ENCODE results near the gene PLCH1. TPM values are rescaled to one million over a fixed set of nuclear protein-coding genes. Genes with fewer than 3 reads are reported as not detected.

Gene PLCH1
- total RNA-seq, 2 donors from 2014 or later = 0.05 to 0.23 TPM

DNA sequence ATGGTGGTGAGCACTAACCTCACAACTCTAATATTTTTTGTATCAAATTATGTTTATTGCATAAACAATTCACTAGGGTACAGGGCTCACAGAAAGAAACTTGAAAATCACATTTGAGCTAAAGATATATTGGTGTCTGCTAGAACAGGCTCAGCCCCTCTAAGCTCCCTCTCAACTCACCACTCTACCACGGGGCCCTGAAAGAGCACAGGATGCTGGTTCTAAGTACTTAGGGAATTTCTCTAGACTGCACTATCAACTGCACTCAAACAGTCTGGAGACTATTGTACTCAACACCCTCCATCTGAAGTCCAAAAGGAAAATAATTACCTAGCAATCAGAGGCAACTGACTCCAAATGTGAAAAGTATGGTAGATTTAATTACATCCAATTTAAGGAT lies 352.7 kb downstream of the PLCH1 start:
- ATAC-seq = no peak
- Mint-ChIP-seq H3K27ac (no peak overlapping the region), H3K9me3 (peaks cover 0 to 7% of the 10 kb centered on the region in 2 donors), H3K36me3 (no peaks in the 10 kb centered on the region)
- DNase-seq (ENCODE audit: low spot score in 2 of 2) = no peak

GRCh38 chr3:155391551-155391958 lies 353.3 kb downstream of the PLCH1 start:
- H3K9me3 Mint-ChIP-seq = peaks cover 0 to 7% of the 10 kb centered on the region in 2 donors
- H3K27ac Mint-ChIP-seq = no peak overlapping the region
- DNase-seq (ENCODE audit: low spot score in 2 of 2) = no peak
- H3K36me3 Mint-ChIP-seq = no peaks in the 10 kb centered on the region
- no peak for ATAC-seq

DNA sequence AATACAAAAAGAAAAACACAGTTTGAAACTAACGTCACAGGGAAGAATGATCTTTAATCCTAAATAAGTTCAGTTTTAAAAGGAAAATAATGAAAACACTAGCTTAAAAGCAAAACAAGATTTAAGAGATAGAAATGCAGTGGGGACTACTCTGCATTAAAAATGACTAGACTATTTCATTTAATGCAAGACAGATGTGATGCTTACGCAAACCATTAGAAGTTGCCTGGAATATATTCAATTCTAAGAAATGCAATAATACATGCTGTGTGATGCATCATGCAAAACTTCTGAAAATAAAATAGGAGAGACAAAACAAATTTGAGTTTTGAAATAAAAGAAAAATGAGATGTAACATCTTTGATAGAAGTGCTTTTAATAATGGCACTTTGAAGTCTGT lies 353.8 kb downstream of the PLCH1 start:
- DNase-seq (ENCODE audit: low spot score in 2 of 2) (no peak), ATAC-seq (no peak)
- no peaks in the 10 kb centered on the region for H3K36me3 Mint-ChIP-seq
- peaks cover 0 to 7% of the 10 kb centered on the region in 2 donors for H3K9me3 Mint-ChIP-seq
- H3K27ac Mint-ChIP-seq = no peak overlapping the region

DNA sequence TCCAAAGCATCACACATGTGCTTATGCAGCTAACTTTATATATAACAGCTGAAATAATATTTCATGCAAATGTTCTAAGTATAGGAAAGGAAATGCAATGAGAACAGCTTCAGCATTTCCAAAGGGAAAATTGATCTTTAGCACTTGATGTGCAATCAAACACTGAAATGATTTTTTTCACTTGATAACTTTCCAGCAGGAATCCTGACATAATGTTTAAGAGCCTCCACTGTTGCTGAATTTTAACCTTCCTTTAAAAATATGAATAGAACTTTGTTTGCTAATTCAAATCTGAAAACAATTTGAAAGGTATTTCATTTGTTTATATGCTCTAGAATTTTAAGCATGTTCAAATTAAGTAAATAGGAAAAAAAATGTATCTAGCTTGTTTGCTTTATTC lies 354.5 kb downstream of the PLCH1 start:
- H3K36me3 Mint-ChIP-seq = no peaks in the 10 kb centered on the region
- ATAC-seq (no peak), DNase-seq (ENCODE audit: low spot score in 2 of 2) (no peak)
- H3K27ac Mint-ChIP-seq = no peak overlapping the region
- H3K9me3 Mint-ChIP-seq = peaks cover 0 to 6% of the 10 kb centered on the region in 2 donors

DNA sequence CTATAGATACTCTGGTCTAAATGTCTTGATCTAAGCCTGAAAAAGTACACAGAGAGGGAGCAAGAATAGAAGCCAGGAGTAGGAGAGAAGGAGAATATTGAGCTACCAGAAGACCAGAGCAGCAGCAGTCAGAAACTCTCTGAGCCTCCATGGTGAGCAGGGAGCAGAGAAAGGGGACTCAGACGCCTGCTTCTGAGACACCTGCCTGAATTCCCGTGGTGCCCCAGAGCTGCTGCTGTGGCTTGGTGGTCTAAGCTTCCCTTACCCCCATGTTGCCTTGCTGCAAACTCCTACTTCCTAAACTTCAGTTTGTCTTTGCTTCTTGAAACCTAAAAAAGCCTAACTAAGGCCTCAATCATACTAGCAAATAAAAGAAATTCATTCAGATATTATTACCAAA lies 356.5 kb downstream of the PLCH1 start:
- DNase-seq (ENCODE audit: low spot score in 2 of 2) = no peak
- H3K9me3 Mint-ChIP-seq = no peaks in the 10 kb centered on the region
- no peak overlapping the region for H3K27ac Mint-ChIP-seq
- H3K36me3 Mint-ChIP-seq = no peaks in the 10 kb centered on the region
- no peak for ATAC-seq

DNA sequence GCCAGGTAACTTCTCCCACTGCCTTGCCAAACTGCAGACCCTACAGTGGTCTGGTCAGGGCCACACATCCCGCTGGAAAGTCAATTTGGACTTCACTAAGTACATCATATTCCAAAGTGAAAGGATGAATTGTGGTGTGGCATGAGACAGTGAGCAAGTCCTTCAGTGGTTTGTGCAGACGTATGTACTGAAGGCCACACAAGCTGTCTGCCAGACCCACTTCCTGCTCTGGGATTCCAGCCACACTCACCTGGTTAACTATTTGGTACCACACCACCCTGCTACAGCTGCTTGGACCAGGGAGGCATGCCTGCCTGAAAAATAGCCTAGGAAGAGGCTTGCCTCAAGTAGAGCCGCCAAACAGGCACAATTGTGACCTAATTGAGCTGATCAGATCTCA lies 357.3 kb downstream of the PLCH1 start:
- Mint-ChIP-seq H3K36me3 (no peaks in the 10 kb centered on the region), H3K9me3 (no peaks in the 10 kb centered on the region), H3K27ac (no peak overlapping the region)
- ATAC-seq = no peak
- no peak for DNase-seq (ENCODE audit: low spot score in 2 of 2)

- Mint-ChIP-seq H3K9me3 (no peaks in the 10 kb centered on the region), H3K36me3 (no peaks in the 10 kb centered on the region), H3K27ac (no peak overlapping the region)
- no peak for ATAC-seq
- DNase-seq (ENCODE audit: low spot score in 2 of 2) = no peak
Observed at GRCh38 chr3:155386919-155387318, 358.0 kb downstream of the PLCH1 start.

- Mint-ChIP-seq H3K36me3 (no peaks in the 10 kb centered on the region), H3K27ac (no peak overlapping the region), H3K9me3 (no peaks in the 10 kb centered on the region)
- ATAC-seq (no peak), DNase-seq (ENCODE audit: low spot score in 2 of 2) (no peak)
Observed at GRCh38 chr3:155385896-155386625, 358.8 kb downstream of the PLCH1 start.

DNA sequence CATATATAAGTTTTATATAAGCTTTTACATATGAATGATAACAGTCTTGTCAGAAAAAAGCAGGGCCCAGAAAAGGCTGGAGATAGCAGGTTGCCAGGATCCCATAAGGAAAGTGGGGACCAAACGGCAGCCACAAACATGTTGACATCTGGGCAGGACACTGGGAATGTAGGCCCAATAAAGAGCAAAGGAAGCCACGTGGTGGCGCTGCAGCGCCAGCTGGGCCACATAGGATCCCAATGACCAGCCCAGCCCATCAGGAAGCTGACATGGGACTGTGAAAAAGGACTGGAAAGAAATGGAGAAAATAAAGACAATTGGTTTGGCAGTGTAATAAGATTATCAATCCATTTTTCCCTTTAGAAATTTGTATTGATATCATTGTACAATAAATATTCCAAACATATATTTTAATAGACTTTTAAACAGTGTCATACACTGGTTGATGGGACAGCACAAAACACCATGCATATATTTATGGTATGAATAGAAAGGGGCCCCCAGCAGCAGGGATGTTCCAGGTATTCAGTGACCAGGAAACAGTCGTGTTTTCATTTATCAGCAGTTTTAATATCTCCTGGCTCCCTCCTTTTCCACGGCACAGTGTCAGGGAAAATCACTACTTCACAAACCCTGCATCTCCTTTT lies 362.4 kb downstream of the PLCH1 start:
- H3K9me3 Mint-ChIP-seq = no peaks in the 10 kb centered on the region
- no peaks in the 10 kb centered on the region for H3K36me3 Mint-ChIP-seq
- DNase-seq (ENCODE audit: low spot score in 2 of 2) (no peak), ATAC-seq (no peak)
- H3K27ac Mint-ChIP-seq = no peak overlapping the region

DNA sequence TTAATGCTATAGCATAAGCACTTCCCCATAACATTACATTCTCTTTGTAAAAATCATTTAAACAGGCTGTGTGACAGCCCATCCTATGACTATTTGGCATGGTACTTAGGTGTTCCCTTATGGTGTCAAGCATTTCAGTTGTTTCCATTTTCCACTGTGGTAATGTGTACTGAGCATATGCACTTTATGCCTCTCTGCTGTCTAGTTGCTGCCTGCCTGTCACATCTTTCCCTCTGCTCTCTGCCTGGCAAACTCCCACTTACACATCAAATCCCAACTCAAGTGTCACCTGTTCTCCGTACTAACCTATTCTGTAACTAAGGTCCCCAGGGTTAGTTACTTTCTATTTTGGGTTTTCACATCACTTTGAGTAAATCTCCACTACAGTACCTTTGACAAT lies 367.0 kb downstream of the PLCH1 start:
- Mint-ChIP-seq H3K9me3 (no peaks in the 10 kb centered on the region), H3K36me3 (no peaks in the 10 kb centered on the region), H3K27ac (no peak overlapping the region)
- ATAC-seq (no peak), DNase-seq (ENCODE audit: low spot score in 2 of 2) (no peak)

DNA sequence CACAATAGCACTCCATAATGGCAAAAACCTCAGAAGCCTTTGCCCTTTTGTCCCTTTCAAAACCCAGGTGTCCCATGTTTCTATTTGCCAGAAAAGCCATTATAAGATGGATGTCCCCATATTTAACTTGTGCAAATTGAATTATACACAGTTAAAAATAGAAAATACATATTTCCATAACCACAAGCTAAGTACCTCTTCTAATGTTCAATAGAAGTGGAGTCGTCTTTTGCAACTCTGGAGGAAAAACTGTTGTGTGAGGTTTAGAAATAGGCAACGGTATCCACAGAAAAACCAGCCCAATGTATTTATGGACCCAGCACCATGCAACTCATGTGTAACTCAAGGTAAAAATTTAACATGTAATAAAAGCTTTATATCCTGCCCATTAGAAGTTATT lies 367.8 kb downstream of the PLCH1 start:
- no peaks in the 10 kb centered on the region for H3K36me3 Mint-ChIP-seq
- no peak for ATAC-seq
- no peak overlapping the region for H3K27ac Mint-ChIP-seq

DNA sequence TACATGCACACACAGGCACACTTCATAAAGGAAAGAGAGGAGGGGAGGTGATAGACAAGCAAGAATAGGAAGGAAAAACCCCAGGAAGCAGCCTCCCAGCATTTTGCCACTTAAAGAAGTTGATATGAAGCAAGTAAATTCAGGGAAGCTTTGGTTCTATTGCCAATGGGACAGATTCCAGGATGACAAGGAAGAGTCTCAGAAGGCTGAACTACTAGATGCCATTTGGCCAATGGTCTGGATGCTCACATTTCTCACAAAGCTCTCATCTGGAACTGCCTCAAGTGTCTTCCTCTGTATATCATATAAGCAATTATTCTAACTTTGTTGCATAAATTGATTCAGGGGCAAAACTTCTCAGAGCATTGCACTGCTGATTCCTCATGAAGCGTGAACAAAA lies 372.6 kb downstream of the PLCH1 start:
- ATAC-seq (no peak), DNase-seq (ENCODE audit: low spot score in 2 of 2) (no peak)
- Mint-ChIP-seq H3K36me3 (no peaks in the 10 kb centered on the region), H3K9me3 (peaks cover 0 to 4% of the 10 kb centered on the region in 2 donors), H3K27ac (no peak overlapping the region)

More for the DNA sequence above, 367.8 kb downstream of the PLCH1 start:
- H3K9me3 Mint-ChIP-seq = no peaks in the 10 kb centered on the region
- no peak for DNase-seq (ENCODE audit: low spot score in 2 of 2)

DNA sequence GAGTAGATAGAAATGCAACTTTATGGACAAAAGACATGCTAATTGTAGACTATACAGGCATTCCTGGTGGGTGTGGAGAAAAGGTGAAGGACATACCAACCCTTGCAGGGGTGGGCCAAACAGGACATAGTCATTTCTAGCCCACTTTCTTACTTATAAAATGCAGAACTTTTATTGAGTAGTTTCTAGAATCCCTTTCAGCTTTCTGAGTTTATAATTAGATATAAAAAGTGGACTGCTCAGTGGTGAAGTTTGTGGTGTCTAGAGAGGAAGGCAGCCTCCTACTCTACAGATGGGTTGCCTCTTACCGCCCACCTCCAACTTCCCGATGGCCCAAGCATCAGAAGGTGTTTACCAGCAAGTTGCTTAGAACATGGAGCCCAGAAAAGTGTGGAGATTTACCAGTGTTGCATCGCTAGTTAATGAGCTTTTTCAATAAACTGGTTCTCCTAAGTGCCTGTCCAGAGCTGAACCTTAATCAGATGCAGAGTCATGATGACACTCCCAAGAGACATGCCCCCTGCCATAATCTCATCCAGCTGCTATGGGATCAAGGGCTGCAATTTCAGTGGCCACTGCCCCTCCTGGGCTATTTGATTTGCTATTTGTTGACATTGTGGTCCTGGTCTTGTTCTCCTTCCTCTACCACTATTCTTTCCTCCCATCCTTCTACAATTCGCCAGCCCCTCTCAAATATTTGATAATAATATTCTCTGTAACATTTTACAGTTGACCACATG lies 373.9 kb downstream of the PLCH1 start:
- Mint-ChIP-seq H3K9me3 (peaks cover 0 to 4% of the 10 kb centered on the region in 2 donors), H3K36me3 (no peaks in the 10 kb centered on the region), H3K27ac (no peak overlapping the region)
- no peak for ATAC-seq
- no peak for DNase-seq (ENCODE audit: low spot score in 2 of 2)

- Mint-ChIP-seq H3K36me3 (no peaks in the 10 kb centered on the region), H3K9me3 (peaks cover 0 to 4% of the 10 kb centered on the region in 2 donors), H3K27ac (no peak overlapping the region)
- DNase-seq (ENCODE audit: low spot score in 2 of 2) = no peak
- ATAC-seq = no peak
Observed at GRCh38 chr3:155370198-155370597, 374.7 kb downstream of the PLCH1 start.

- Mint-ChIP-seq H3K36me3 (no peaks in the 10 kb centered on the region), H3K9me3 (peaks cover 0 to 4% of the 10 kb centered on the region in 2 donors), H3K27ac (no peak overlapping the region)
- ATAC-seq (no peak), DNase-seq (ENCODE audit: low spot score in 2 of 2) (no peak)
Observed at GRCh38 chr3:155369735-155370134, 375.1 kb downstream of the PLCH1 start.

GRCh38 chr3:155369244-155369643 lies 375.6 kb downstream of the PLCH1 start:
- peaks cover 0 to 3% of the 10 kb centered on the region in 2 donors for H3K36me3 Mint-ChIP-seq
- ATAC-seq = no peak
- DNase-seq (ENCODE audit: low spot score in 2 of 2) = no peak
- H3K27ac Mint-ChIP-seq = no peak overlapping the region
- peaks cover 2 to 6% of the 10 kb centered on the region in 2 donors for H3K9me3 Mint-ChIP-seq

GRCh38 chr3:155368786-155369185 lies 376.1 kb downstream of the PLCH1 start:
- Mint-ChIP-seq H3K27ac (no peak overlapping the region), H3K9me3 (peaks cover 4 to 9% of the 10 kb centered on the region in 2 donors), H3K36me3 (peaks cover 0 to 7% of the 10 kb centered on the region in 2 donors)
- ATAC-seq = no peak
- no peak for DNase-seq (ENCODE audit: low spot score in 2 of 2)
